GM21723 (cell line): Measurements from ENCODE around the gene SHB.

ENCODE experiments used
- ATAC-seq: cut with Tn5 transposase; IDR thresholded peaks from one replicate; pipeline ENCODE4 v1.9.1; 2021; ENCODE audit warnings: mild to moderate bottlenecking, moderate library complexity; ENCODE audit not compliant: unreplicated experiment

SHB gene

GRCh38 chr9:38044706-38045105 is 24.3 kb downstream of the SHB start:
- no peak for ATAC-seq

- ATAC-seq = no peak
These were observed 24.9 kb downstream of the SHB start for GRCh38 chr9:38043931-38044623.

GRCh38 chr9:38042626-38043357 is 26.2 kb downstream of the SHB start:
- ATAC-seq = no peak

- no peak for ATAC-seq
These were observed 27.3 kb downstream of the SHB start for GRCh38 chr9:38041564-38042243.

- no peak for ATAC-seq
These were observed 28.9 kb downstream of the SHB start for GRCh38 chr9:38039907-38040682.

- ATAC-seq = no peak
These were observed 29.7 kb downstream of the SHB start for GRCh38 chr9:38039090-38039906.

GRCh38 chr9:38038307-38039089 is 30.5 kb downstream of the SHB start:
- no peak for ATAC-seq

- ATAC-seq = no peak
These were observed 31.1 kb downstream of the SHB start for GRCh38 chr9:38037981-38038306.

GRCh38 chr9:38036359-38037084 is 32.5 kb downstream of the SHB start:
- no peak for ATAC-seq

- no peak for ATAC-seq
These were observed 33.2 kb downstream of the SHB start for GRCh38 chr9:38035873-38036272.

GRCh38 chr9:38033941-38034340 is 35.1 kb downstream of the SHB start:
- ATAC-seq = no peak

- ATAC-seq = no peak
These were observed 36.5 kb downstream of the SHB start for GRCh38 chr9:38032266-38033110.

GRCh38 chr9:38031594-38031993 is 37.4 kb downstream of the SHB start:
- no peak for ATAC-seq

GRCh38 chr9:38030658-38031057 is 38.4 kb downstream of the SHB start:
- ATAC-seq = no peak

- ATAC-seq = no peak
These were observed 39.0 kb downstream of the SHB start for GRCh38 chr9:38029915-38030638.

GRCh38 chr9:38027714-38028113 is 41.3 kb downstream of the SHB start:
- ATAC-seq = no peak

GRCh38 chr9:38026840-38027527 is 42.0 kb downstream of the SHB start:
- no peak for ATAC-seq
